Caco-2 (cell line): Measurements from ENCODE around the gene FOXO4. TPM values are rescaled to one million over a fixed set of nuclear protein-coding genes. Genes with fewer than 3 reads are reported as not detected.

Source experiments
- BruUV-seq: library from RNA; stranded (reverse); fragments of 400-500 nt; replicated peaks from 2 replicates; lab custom pipeline; 2021; lab: Mats Ljungman, UMichigan
- CTCF ChIA-PET: fragments of 300-600 bp; sonication (Branson Sonifier 250); formaldehyde crosslinking; loops from one replicate; lab custom pipeline; 2022; ENCODE audit warnings: antibody characterized with exemption; lab: Charles Lee
- POLR2A ChIA-PET: fragments of 300-600 bp; sonication (Branson Sonifier 250); formaldehyde crosslinking; loops from one replicate; lab custom pipeline; 2022; ENCODE audit warnings: antibody characterized with exemption; lab: Charles Lee
- DNase-seq, 2 experiments: peaks; one replicate each; pipeline versions ENCODE4 v3.0.0 to v3.0.0-alpha.2; 2020 to 2022
- H3K27me3 ChIP-seq: replicated peaks from 2 replicates; pipeline ENCODE4 v1.6.0; 2011; ENCODE audit warnings: low read length; ENCODE audit not compliant: control insufficient read depth, insufficient read depth
- H3K36me3 ChIP-seq: 2 replicates; pipeline ENCODE4 v1.5.1; 2011; ENCODE audit warnings: low read length; ENCODE audit not compliant: control insufficient read depth, insufficient read depth
- H3K4me1 ChIP-seq: fragments of 250-450 bp; sonication (Bioruptor Pico); 2 replicates; pipeline ENCODE4 v1.5.1; 2020; ENCODE audit warnings: mild to moderate bottlenecking
- H3K4me3 ChIP-seq: 2 replicates; pipeline ENCODE4 v1.5.1; 2011; ENCODE audit warnings: low read depth, mild to moderate bottlenecking, control low read depth, low read length
- H3K9me3 ChIP-seq: fragments of 250-450 bp; sonication (Bioruptor Pico); 2 replicates; pipeline ENCODE4 v1.5.1; 2020; ENCODE audit warnings: mild to moderate bottlenecking, moderate library complexity
- H3K27ac Mint-ChIP-seq: one replicate; pipeline ENCODE4 v1.8.0; 2022; ENCODE audit warnings: mixed read lengths; ENCODE audit not compliant: unreplicated experiment
- H3K27me3 Mint-ChIP-seq: one replicate; pipeline ENCODE4 v1.8.0; 2022; ENCODE audit warnings: mixed read lengths; ENCODE audit not compliant: insufficient read depth, unreplicated experiment
- H3K36me3 Mint-ChIP-seq: one replicate; pipeline ENCODE4 v1.8.0; 2022; ENCODE audit warnings: mild to moderate bottlenecking, mixed read lengths; ENCODE audit not compliant: insufficient read depth, unreplicated experiment
- H3K4me1 Mint-ChIP-seq: one replicate; pipeline ENCODE4 v1.8.0; 2022; ENCODE audit warnings: low read depth, mixed read lengths; ENCODE audit not compliant: unreplicated experiment
- H3K4me3 Mint-ChIP-seq: one replicate; pipeline ENCODE4 v1.8.0; 2022; ENCODE audit warnings: mild to moderate bottlenecking, moderate library complexity, mixed read lengths; ENCODE audit not compliant: unreplicated experiment
- H3K9me3 Mint-ChIP-seq: one replicate; pipeline ENCODE4 v1.8.0; 2022; ENCODE audit warnings: mixed read lengths; ENCODE audit not compliant: unreplicated experiment
- CTCF ChIP-seq, 2 experiments: fragments of 200-600 bp in 1 of 2; IDR thresholded peaks; 1 replicate in 1 of 2; 2 replicates in 1 of 2; pipeline versions ENCODE4 v1.5.1 to v1.8.0; 2011 to 2022; ENCODE audit warnings: antibody characterized with exemption in 1 of 2, control low read depth in 1 of 2, inconsistent platforms in 1 of 2, low read depth in 1 of 2, low read length in 1 of 2, mild to moderate bottlenecking in 1 of 2, moderate library complexity in 1 of 2; ENCODE audit not compliant: insufficient read depth in 1 of 2, severe bottlenecking in 1 of 2, unreplicated experiment in 1 of 2
- intact Hi-C: fragments of 100-400 bp; cut with micrococcal nuclease; formaldehyde crosslinking; loops from one replicate; pipeline ENCODE4 v1.10.0; 2022; ENCODE audit not compliant: unreplicated experiment
- total RNA-seq: library from RNA; stranded (reverse); gene quantifications from 2 replicates; pipeline ENCODE4 v1.2.3, GENCODE V29; 2022

Gene FOXO4
- total RNA-seq, 1 experiment from 2014 or later, result 17.4 TPM

- no peaks in the 10 kb centered on the region for H3K36me3 Mint-ChIP-seq
- ChIA-PET POLR2A (no interaction called here), CTCF (no interaction called here)
- Histone ChIP-seq H3K36me3 (no peaks in the 10 kb centered on the region), H3K4me1 (no peaks in the 10 kb centered on the region), H3K27me3 (no peaks in the 10 kb centered on the region), H3K9me3 (no peaks in the 10 kb centered on the region), H3K4me3 (peak overlapping the region; percentile 66)
- H3K27me3 Mint-ChIP-seq, result no peaks in the 10 kb centered on the region
- DNase-seq, result no peak
- intact Hi-C loops, result loop anchor here (1.0 to 10.0 kb wide), 2 partner anchors 83 to 102 kb away; no protein-coding TSS in a partner anchor
- peak overlapping the region; percentile 91 for H3K4me3 Mint-ChIP-seq
- no TSS peak for BruUV-seq
- H3K9me3 Mint-ChIP-seq, result no peaks in the 10 kb centered on the region
- no peaks in the 10 kb centered on the region for H3K4me1 Mint-ChIP-seq
- TF ChIP-seq CTCF (IDR thresholded peaks at IDR 0.05; ENCODE audit: insufficient read depth in 1 of 2, low read depth in 1 of 2, low read length in 1 of 2, severe bottlenecking in 1 of 2, unreplicated experiment in 1 of 2), result no peak
- no peak overlapping the region for H3K27ac Mint-ChIP-seq
Observed at GRCh38 chrX:71096760-71097032, 1.0 kb downstream of the FOXO4 start.

- H3K4me3 Mint-ChIP-seq, result no peak overlapping the region
- H3K4me1 Mint-ChIP-seq, result no peaks in the 10 kb centered on the region
- TF ChIP-seq CTCF (IDR thresholded peaks at IDR 0.05; ENCODE audit: insufficient read depth in 1 of 2, low read depth in 1 of 2, low read length in 1 of 2, severe bottlenecking in 1 of 2, unreplicated experiment in 1 of 2), result peak; percentile 44 to 47
- no peak overlapping the region for H3K27ac Mint-ChIP-seq
- no TSS peak for BruUV-seq
- Histone ChIP-seq H3K36me3 (no peaks in the 10 kb centered on the region), H3K27me3 (no peaks in the 10 kb centered on the region), H3K9me3 (no peaks in the 10 kb centered on the region), H3K4me3 (no peak overlapping the region), H3K4me1 (no peaks in the 10 kb centered on the region)
- H3K9me3 Mint-ChIP-seq, result no peaks in the 10 kb centered on the region
- intact Hi-C loops, result loop anchor here (1.0 to 10.0 kb wide), 2 partner anchors 31 to 104 kb away; no protein-coding TSS in a partner anchor
- H3K27me3 Mint-ChIP-seq, result no peaks in the 10 kb centered on the region
- CTCF ChIA-PET, result no interaction called here
- no peaks in the 10 kb centered on the region for H3K36me3 Mint-ChIP-seq
- DNase-seq, result peak; percentile 54 to 58
- POLR2A ChIA-PET, result no interaction called here
Observed at GRCh38 chrX:71098302-71098701, 2.7 kb downstream of the FOXO4 start.

- H3K4me1 Mint-ChIP-seq, result peaks cover 4% of the 10 kb centered on the region
- H3K27ac Mint-ChIP-seq, result no peak overlapping the region
- ChIA-PET CTCF (no interaction called here), POLR2A (no interaction called here)
- intact Hi-C loops, result loop anchor here (1.0 to 10.0 kb wide), 2 partner anchors 30 to 104 kb away; no protein-coding TSS in a partner anchor
- no peaks in the 10 kb centered on the region for H3K27me3 ChIP-seq
- DNase-seq, result no peak
- no TSS peak for BruUV-seq
- no peak overlapping the region for H3K4me3 ChIP-seq
- no peaks in the 10 kb centered on the region for H3K27me3 Mint-ChIP-seq
- no peaks in the 10 kb centered on the region for H3K9me3 ChIP-seq
- no peak for TF ChIP-seq CTCF (IDR thresholded peaks at IDR 0.05; ENCODE audit: insufficient read depth in 1 of 2, low read depth in 1 of 2, low read length in 1 of 2, severe bottlenecking in 1 of 2, unreplicated experiment in 1 of 2)
- no peaks in the 10 kb centered on the region for H3K36me3 Mint-ChIP-seq
- no peaks in the 10 kb centered on the region for H3K9me3 Mint-ChIP-seq
- no peaks in the 10 kb centered on the region for H3K4me1 ChIP-seq
- no peak overlapping the region for H3K4me3 Mint-ChIP-seq
- H3K36me3 ChIP-seq, result no peaks in the 10 kb centered on the region
Observed at GRCh38 chrX:71098951-71099506, 3.4 kb downstream of the FOXO4 start.
